ENCODE measurements around the gene ISG20.

The ISG20 gene

DNA sequence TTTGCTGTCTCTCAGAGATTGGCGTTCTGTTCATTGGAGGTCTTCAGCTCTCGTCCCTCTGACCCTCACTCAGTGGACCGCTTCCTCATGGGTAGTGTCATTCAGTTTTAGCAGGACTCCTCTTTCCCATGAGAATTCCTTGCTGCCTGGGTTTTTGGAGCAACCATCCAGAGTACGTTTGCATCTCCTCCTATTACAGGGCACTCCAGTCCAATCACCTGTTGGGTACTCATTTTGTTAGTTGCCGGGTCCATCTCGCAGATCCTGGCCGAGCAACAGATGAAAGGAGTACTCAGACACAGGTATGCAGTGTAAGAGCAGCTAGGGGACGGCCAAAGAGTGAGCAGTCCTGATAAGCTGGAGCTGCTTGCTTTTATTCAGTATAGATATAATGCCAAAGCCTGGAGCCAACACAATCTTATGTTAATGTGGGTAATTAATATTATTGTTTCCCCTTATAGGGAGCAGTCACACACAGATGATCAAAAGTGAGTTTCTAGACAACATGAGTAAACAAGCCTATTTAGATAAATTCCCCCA lies 49.6 kb downstream of the ISG20 start:
- DNase-seq (ENCODE audit: low read depth), result no peak

GRCh38 chr15:88690331-88690730 lies 51.5 kb downstream of the ISG20 start:
- no peak for DNase-seq (ENCODE audit: low read depth)

GRCh38 chr15:88693191-88693590 lies 54.4 kb downstream of the ISG20 start:
- DNase-seq (ENCODE audit: low read depth), result no peak

DNA sequence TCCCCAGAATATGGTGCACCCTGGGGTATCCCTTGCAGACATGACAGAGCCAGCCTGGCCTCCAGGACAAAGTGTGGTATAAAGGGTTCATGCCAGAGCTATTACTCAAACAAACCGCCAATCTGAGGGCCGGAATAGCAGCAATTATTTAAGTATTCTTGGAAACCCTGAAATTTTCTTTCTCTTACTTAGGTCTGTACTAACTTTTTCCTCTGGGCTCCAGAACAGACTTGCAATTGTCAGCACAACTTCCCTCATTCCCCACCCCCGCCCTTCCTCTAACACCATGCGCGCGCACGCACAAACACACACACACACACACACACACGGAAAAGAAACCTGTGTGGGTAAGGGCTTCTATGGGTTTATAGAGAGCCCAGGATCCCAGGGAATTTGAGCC lies 56.3 kb downstream of the ISG20 start:
- no peak for DNase-seq (ENCODE audit: low read depth)

- no peak for DNase-seq (ENCODE audit: low read depth)
Measured at GRCh38 chr15:88695691-88696251, 57.0 kb downstream of the ISG20 start.

GRCh38 chr15:88696254-88696653 lies 57.4 kb downstream of the ISG20 start:
- DNase-seq (ENCODE audit: low read depth), result no peak

DNA sequence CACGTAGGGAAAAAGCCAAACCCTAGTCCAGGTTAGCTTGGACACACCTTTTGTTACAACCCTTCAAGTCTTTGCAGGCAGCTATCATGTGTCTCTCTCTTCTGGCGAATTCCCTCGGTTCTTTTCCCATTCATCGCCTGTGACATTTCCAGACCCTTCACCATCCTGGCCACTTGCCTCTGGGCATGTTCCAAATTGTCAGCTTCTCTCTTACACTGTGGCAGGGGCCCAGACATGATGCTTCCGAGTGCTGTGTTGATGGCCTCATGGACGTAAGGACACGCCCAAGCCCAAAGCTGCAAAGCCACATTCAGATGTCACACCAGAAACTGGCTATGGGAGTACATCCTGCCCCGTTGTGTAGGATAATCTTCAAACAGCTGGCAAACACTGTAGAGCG lies 58.5 kb downstream of the ISG20 start:
- DNase-seq (ENCODE audit: low read depth), result no peak

DNA sequence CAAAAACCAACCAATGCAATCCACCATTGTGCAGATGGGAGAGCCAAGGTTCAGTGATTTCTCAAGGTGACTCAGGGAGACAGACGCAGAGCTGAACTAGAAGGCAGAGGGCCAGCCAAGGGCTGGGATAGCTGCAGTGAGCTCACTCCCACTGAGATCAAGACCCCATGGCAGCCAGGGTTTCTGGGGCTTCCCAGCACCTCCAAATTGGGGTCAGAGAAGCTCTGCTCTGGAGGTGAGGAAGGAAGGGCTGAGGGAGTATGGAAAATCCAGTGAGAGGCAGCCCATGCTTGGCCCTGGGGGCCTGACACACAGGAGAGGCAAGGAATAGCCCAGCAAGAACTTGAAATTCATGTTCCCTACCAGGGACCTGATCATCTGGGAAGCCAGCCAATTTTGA lies 61.0 kb downstream of the ISG20 start:
- no peak for DNase-seq (ENCODE audit: low read depth)

DNA sequence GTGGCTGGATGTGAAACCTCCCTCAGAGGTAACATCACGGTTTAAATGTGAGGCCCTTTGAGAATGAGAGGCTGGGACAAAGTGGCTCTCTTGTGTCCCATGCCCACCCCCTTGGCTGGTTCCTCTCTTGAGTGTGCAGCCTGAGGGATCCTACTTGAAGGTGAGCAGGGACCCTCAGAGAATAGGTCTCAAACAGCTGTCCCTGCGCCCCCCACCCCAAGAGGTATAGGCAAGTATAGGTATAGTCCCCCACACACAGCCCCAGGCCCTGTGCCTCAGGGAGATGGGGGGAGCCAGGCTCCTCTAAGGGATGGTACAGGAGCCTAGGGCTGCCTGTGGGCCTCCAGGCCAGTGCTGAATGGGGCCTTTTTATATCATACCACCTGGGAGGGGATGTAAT lies 61.9 kb downstream of the ISG20 start:
- no peak for DNase-seq (ENCODE audit: low read depth)

- no peak for DNase-seq (ENCODE audit: low read depth)
Measured at GRCh38 chr15:88701561-88702095, 62.8 kb downstream of the ISG20 start.

DNA sequence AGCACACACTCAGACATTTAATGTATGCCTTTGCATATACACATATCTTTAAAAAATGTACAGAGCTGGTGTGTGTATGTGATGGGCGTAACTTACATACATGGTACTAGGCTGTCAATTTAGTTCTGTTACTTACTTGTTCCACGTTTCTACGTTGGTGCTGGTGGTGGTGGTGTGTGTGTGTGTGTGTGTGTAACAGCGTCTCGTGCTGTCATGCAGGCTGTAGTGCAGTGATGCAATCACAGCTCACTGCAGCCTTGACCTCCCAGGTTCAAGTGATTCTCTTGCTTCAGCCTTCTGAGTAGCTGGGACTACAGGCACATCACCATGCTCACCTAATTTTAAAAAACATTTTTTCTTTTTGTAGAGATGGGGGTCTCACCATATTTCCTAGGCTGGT lies 64.2 kb downstream of the ISG20 start:
- DNase-seq (ENCODE audit: low read depth), result no peak

DNA sequence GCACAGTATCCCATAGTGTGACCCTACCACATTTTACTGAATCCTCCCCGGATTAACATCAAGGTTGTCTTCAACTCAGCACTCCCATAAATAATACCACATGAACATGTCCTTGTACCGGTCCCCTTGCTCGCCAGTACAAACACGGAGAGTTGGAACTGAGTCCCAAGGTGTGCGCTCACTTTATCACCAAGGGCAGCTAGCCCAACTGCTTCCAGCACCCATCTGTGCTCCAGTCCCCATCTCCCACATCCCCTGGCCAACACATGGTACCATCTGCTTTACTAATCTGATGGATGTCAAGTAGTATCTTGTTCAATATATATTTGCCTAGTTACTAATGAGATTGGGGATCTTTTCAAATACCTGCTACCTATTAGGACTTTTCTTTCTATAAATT lies 64.7 kb downstream of the ISG20 start:
- no peak for DNase-seq (ENCODE audit: low read depth)

DNA sequence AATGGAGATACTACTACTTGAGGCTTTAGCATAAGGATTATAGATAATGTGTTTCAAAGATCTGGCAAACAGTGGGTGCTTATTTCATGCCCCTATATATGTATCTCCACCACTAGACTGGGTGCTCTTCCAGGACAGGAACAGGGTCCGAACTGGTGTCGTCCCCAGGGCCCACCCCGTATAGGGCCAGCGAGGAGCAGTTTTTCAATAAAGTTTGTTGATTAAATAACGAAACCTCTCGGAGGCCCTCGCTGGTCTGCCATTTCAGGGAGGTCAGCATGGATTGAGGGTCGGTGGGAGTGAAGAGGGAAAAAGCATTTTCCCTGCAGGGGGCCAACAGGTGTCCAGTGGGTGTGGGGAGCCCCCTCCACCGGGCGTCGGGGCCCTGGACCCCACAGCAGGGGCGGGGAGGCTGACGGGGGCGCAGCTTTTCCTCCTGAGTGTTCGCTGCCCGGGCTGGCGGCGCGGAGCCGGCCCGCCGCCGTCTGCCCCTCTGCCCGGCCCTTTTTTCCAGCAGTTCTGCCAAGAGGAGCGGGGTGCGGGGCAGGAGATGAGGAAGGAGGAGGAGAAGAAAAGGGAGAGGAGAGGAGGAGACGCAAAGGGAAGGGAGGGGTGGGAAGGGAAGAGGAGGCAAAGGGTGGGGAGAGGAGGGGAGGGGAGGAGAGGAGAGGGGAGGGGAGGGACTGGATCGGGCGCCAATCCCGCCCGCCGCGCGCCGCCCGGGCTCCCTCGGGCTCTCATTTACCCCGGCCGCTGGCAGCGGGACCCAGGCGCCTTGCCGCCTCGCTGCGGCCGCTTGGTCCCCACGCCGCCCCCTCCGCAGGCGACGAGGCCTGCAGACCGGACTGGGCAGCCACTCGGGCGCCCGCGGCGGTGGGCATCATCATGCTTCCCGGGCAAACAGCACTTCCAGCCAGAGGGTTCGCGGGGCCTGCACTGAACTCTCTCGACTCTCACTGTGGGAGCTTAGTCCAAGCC lies 66.3 kb downstream of the ISG20 start:
- DNase-seq (ENCODE audit: low read depth), result no peak

DNA sequence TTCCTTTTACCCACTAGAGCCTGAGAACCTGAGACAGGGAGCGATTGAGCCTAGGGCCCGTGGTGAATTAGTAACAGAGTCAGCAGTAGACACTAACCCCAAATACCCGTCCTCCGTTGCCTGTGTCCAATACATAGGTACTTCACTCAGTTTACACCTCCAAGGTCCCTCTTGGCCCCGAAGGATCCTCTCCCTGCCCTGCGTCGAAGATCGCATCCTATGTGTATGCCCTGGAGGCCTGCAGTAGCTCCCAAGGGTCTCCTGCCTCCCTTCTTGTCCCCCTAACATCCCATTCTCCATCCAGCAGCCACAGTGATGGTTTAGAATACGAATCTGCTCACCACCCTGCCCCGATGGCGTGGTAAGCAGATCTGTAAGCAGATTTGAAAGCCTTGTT lies 67.0 kb downstream of the ISG20 start:
- DNase-seq (ENCODE audit: low read depth), result no peak
